Activated CD4-positive, alpha-beta T cell treated with anti-CD3 and anti-CD28 coated beads, Interleukin-2, amount 10 ng/mL, durations not matched to agents 7 days and 5 days (primary cell): ENCODE measurements around the gene GNB1L. TPM values are rescaled to one million over a fixed set of nuclear protein-coding genes. Genes with fewer than 3 reads are reported as not detected.

Source experiments
- CTCF ChIA-PET: fragments of 350-600 bp; sonication (Branson Sonifier 250); formaldehyde crosslinking; loops from one replicate; lab custom pipeline; 2021; ENCODE audit warnings: antibody characterized with exemption; lab: Charles Lee
- POLR2A ChIA-PET: fragments of 350-600 bp; sonication (Branson Sonifier 250); formaldehyde crosslinking; loops from one replicate; lab custom pipeline; 2021; ENCODE audit warnings: antibody characterized with exemption; lab: Charles Lee
- DNase-seq: peaks from one replicate; pipeline ENCODE4 v3.0.0-alpha.2; 2020
- H3K27ac Mint-ChIP-seq: one replicate; pipeline ENCODE4 v1.8.0; 2021; ENCODE audit warnings: mild to moderate bottlenecking, moderate library complexity, mixed read lengths
- H3K27me3 Mint-ChIP-seq: one replicate; pipeline ENCODE4 v1.8.0; 2021; ENCODE audit warnings: mixed read lengths
- H3K36me3 Mint-ChIP-seq: one replicate; pipeline ENCODE4 v1.8.0; 2021; ENCODE audit warnings: low read depth, mixed read lengths
- H3K4me1 Mint-ChIP-seq: one replicate; pipeline ENCODE4 v1.8.0; 2021; ENCODE audit warnings: mixed read lengths
- H3K4me3 Mint-ChIP-seq: one replicate; pipeline ENCODE4 v1.8.0; 2021; ENCODE audit warnings: mild to moderate bottlenecking, moderate library complexity, mixed read lengths
- H3K9me3 Mint-ChIP-seq: one replicate; pipeline ENCODE4 v1.8.0; 2021; ENCODE audit warnings: mixed read lengths
- total RNA-seq, 2 experiments: library from RNA; stranded (reverse); gene quantifications; one replicate each; pipeline ENCODE4 v1.2.3, GENCODE V29; 2021

GNB1L gene
- total RNA-seq, 2 experiments from 2014 or later, result 5.3 to 7.3 TPM

DNA sequence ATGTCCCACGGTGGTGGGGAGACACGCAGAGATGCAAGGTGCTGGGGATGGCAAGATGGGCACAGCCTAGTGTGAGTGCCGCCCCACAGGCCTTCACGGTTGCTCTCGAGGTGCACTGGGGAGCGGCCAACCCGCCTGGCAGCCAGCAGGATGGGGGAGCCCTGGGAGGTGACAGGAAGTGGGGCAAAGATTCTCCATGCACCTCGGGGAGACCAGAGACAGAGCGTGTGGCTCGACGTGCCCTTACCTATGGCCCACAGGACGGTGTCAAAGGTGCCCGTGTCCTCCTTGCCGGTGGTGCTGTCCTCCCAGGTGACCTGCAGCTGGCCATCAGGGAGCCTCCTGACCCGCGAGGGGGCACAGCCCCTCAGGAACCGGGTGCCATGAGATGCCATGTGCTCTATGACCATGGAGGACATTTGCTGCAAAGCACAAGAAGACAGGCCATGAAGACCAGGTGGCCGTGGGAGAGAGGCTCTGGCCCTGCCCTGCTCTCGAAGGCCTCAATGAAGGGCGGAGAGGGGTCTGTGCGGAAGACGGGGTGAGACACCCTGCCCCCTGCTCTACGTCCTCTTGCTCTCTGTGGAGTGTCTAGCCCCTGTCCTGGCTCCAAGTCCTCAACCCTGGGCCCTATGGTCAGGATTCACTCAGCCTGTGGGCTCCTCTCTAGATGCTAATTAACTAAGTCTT is 40.6 kb upstream of the GNB1L start:
- Mint-ChIP-seq H3K27me3 (no peaks in the 10 kb centered on the region), H3K36me3 (peaks cover 2% of the 10 kb centered on the region), H3K4me3 (no peak overlapping the region), H3K4me1 (peaks cover 58% of the 10 kb centered on the region), H3K9me3 (no peaks in the 10 kb centered on the region), H3K27ac (peak overlapping the region; percentile 19)
- DNase-seq, result no peak
- POLR2A ChIA-PET, result no interaction called here
- CTCF ChIA-PET, result no interaction called here

DNA sequence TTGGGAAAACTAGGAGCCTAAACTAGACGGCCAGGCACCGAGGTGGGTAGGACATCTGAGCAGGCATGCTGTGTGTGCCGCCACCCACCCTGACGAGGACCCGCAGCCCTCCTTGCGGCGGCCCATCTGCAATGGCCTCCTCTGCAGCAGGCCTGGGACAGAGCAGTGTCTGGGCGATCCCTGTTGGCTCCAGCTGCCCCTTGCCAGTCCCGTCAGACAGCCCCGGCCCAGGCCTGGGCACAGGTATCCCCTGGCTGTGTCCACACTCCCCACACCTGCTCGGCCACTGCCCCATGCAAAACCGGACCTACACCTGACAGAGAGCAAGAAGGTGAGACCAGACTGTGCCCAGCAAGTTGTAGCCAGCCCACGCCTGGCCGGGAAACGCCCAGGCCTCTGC is 38.7 kb upstream of the GNB1L start:
- H3K27me3 Mint-ChIP-seq, result no peaks in the 10 kb centered on the region
- peaks cover 2% of the 10 kb centered on the region for H3K36me3 Mint-ChIP-seq
- no peaks in the 10 kb centered on the region for H3K9me3 Mint-ChIP-seq
- H3K4me1 Mint-ChIP-seq, result peaks cover 65% of the 10 kb centered on the region
- POLR2A ChIA-PET, result no interaction called here
- no peak overlapping the region for H3K4me3 Mint-ChIP-seq
- DNase-seq, result no peak
- CTCF ChIA-PET, result no interaction called here
- no peak overlapping the region for H3K27ac Mint-ChIP-seq

GRCh38 chr22:19892925-19893324 is 38.3 kb upstream of the GNB1L start:
- Mint-ChIP-seq H3K36me3 (peaks cover 2% of the 10 kb centered on the region), H3K27ac (peak overlapping the region; percentile 93), H3K27me3 (no peaks in the 10 kb centered on the region), H3K4me1 (peaks cover 65% of the 10 kb centered on the region), H3K4me3 (no peak overlapping the region), H3K9me3 (no peaks in the 10 kb centered on the region)
- no peak for DNase-seq
- POLR2A ChIA-PET, result no interaction called here
- CTCF ChIA-PET, result interaction anchor here (1.2 kb wide), 1 partner anchor 9 kb away, joined by 3 read pairs; no protein-coding TSS in a partner anchor

DNA sequence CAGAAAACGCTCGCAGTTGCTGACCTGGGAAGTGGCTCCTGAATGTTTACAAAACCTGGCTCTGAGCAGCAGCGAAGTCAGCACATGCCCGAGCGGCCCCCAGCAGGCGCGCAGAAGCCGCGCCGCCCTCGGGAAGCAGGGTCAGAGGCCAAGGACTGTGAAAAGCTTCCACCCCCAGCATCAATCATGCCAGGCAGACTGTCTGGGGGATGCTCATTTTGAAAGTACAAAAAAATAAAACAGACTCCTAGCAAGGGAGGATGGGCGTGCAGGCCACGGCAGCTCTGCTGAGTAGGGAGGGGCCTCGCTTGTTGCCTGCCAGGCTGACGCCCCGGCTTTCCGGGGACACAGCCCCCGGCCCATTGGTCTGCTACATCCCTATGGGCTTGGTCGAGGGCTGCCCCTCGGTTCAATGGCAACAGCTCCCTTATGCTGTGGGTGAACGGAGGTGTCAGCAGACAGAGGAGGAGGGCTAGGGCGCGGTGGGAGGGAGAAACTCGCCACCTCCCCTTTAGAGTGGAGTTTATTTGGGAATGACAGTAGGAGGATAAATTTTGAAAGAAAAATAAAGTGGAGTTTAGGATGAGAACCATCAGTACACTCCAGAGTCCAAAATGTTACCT is 37.7 kb upstream of the GNB1L start:
- CTCF ChIA-PET, result interaction anchor here (1.0 to 1.2 kb wide), 4 partner anchors 9 to 173 kb away, joined by 3 read pairs; no protein-coding TSS in a partner anchor
- Mint-ChIP-seq H3K4me1 (peaks cover 68% of the 10 kb centered on the region), H3K9me3 (no peaks in the 10 kb centered on the region), H3K36me3 (peaks cover 2% of the 10 kb centered on the region), H3K27me3 (no peaks in the 10 kb centered on the region), H3K27ac (peak overlapping the region; percentile 93), H3K4me3 (peak overlapping the region; percentile 62)
- POLR2A ChIA-PET, result interaction anchor here (0.7 kb wide), 1 partner anchor 262 kb away, joined by 4 read pairs; no protein-coding TSS in a partner anchor
- DNase-seq, result peak; percentile 53

DNA sequence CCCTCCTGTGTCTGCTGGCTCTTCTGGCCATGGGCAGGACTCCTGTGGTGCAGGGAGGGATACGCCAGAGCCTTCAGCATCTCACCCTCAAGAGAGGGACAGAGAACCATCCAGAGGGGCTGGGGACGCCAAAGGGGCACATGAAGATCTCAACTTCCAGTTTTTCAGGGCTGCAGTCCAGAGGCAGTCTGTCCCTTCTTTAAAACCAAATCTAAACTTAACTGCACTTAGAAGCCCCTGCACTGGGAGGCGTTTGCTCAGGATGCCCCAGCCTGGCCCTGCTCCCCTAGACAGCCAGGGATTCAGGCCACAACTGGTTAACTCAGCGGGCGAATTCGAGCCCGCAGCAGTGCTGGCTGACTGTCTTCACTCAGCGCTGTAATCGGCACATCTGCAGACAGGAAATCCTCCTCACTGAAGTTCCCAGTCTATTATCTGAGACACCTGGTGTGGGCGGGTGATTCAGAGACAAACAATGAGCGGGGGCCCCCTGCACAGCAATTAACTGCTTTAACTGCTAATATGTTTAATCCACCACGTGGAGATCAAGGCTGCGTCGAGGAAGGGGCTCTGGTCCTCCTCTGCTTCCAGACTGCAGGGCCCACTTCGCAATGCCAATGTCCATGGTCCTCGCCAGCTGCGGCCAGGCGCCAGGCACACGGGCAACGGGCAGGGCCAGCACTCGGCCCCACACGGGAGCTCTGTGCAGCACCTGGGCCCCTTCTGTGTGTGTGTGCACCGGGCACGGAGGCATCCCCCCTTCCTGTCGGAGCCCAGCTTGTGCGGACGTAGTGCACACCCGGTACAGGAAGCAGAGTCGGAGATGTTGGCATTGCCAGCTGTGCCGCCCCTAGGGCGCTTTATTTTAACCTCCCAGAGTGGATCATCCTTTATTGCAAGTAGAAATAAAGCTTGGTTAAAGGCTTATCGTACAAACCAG is 36.9 kb upstream of the GNB1L start:
- H3K4me3 Mint-ChIP-seq, result peak overlapping the region; percentile 62
- no peaks in the 10 kb centered on the region for H3K27me3 Mint-ChIP-seq
- DNase-seq, result peak; percentile 81
- POLR2A ChIA-PET, result interaction anchor here (0.7 kb wide), 1 partner anchor 262 kb away, joined by 4 read pairs; no protein-coding TSS in a partner anchor
- peaks cover 2% of the 10 kb centered on the region for H3K36me3 Mint-ChIP-seq
- peak overlapping the region; percentile 93 for H3K27ac Mint-ChIP-seq
- no peaks in the 10 kb centered on the region for H3K9me3 Mint-ChIP-seq
- CTCF ChIA-PET, result interaction anchor here (1.0 to 1.3 kb wide), 6 partner anchors 10 to 172 kb away, joined by 3 to 4 read pairs (median 3); no protein-coding TSS in a partner anchor
- H3K4me1 Mint-ChIP-seq, result peaks cover 72% of the 10 kb centered on the region

DNA sequence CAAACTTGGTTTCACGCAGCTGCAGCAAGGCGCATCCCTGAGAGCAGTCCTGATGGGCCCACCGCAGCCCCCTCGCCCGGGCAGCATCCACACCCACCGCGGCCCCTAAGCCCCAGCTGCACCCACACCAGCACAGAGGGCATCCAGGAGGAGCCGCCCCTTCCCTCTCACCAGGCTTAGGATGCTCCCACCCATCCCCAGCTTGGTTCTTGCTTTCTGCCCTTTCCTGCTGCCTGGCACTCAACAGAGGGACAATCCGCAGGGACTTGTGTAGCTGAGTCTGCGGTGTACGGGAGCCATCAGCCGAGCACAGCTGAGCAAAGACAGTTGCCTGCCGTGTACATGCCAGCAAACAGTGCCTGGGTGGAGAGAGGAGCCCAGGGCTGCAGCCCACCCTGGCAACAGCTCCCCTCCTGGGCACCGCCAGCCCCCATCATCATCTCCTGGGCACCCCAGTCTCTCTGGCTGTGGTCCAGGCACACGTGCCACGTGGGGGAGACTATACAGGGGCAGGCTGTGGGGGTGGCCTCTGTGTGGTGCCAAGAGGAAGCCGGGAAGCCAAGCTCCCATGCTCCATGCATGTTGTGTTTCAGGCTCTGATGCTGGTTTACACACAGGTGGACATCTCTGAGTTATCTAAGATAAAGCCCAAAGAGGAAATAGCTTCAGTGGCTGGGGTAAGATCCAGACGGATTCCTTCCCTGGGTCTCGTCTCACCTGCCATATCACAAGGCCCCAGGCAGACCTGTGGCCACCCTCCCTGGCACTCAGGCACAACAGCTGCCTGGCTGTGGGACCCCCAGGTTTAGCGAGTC is 36.0 kb upstream of the GNB1L start:
- no peaks in the 10 kb centered on the region for H3K27me3 Mint-ChIP-seq
- CTCF ChIA-PET, result interaction anchor here (0.5 to 2.0 kb wide), 6 partner anchors 12 to 160 kb away, joined by 3 to 11 read pairs (median 4); no protein-coding TSS in a partner anchor
- peaks cover 4% of the 10 kb centered on the region for H3K36me3 Mint-ChIP-seq
- POLR2A ChIA-PET, result no interaction called here
- peaks cover 71% of the 10 kb centered on the region for H3K4me1 Mint-ChIP-seq
- H3K27ac Mint-ChIP-seq, result peak overlapping the region; percentile 93
- H3K4me3 Mint-ChIP-seq, result no peak overlapping the region
- H3K9me3 Mint-ChIP-seq, result no peaks in the 10 kb centered on the region
- DNase-seq, result no peak

DNA sequence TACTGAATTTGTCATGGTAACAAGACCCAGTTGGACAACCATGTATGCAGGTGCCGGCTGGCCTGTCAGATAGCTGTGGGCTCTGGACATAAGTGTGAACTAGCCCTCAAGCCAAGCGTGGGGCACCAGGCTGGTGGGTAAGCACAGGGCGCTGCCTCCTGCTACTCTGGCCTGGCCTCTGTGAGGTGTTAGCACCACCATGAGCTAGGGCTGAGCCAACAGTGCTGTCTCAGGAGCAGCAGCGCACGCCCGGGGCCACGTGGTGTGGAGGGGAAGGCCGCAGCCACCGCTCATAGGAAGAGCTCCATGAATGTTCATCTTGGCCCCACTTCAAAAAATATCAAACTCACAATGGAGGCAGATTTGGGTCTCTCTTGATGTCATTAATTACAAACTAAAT is 35.3 kb upstream of the GNB1L start:
- DNase-seq, result no peak
- POLR2A ChIA-PET, result no interaction called here
- H3K9me3 Mint-ChIP-seq, result no peaks in the 10 kb centered on the region
- CTCF ChIA-PET, result interaction anchor here (0.5 to 2.0 kb wide), 3 partner anchors 16 to 160 kb away, joined by 3 to 11 read pairs (median 7); no protein-coding TSS in a partner anchor
- H3K36me3 Mint-ChIP-seq, result peaks cover 6% of the 10 kb centered on the region
- H3K4me1 Mint-ChIP-seq, result peaks cover 67% of the 10 kb centered on the region
- H3K4me3 Mint-ChIP-seq, result no peak overlapping the region
- no peaks in the 10 kb centered on the region for H3K27me3 Mint-ChIP-seq
- H3K27ac Mint-ChIP-seq, result peak overlapping the region; percentile 78

DNA sequence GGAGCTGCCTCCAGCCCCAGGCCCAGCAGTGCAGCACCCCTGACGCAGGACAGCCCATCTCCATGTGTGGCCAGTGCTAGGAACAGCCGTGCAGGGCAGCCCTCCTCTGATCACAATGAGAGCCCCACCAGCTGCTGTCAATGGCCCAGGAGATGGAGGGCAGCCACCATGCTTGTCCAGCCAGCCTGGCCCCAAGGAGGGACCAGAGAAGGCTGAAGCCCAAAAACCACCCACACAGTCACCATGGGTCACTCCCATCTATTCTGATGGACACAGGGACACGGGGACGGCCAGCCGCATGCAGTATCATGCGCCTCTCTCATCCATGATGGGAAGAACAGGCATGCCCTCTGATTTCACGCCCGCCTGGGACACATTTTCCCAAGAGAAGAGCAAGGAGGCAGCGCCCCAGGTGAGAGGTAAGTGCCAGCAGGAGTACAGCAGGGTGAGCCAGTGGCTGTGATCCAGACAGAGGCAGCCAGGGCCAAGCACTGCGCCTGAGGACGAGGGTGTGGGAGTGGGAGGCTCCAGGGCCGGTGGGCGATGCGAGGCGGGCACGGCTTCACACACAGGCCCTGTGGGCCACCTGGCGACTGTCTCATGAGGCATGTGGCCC is 33.6 kb upstream of the GNB1L start:
- H3K9me3 Mint-ChIP-seq, result no peaks in the 10 kb centered on the region
- peak overlapping the region; percentile 31 for H3K27ac Mint-ChIP-seq
- no peaks in the 10 kb centered on the region for H3K27me3 Mint-ChIP-seq
- no peak for DNase-seq
- H3K4me3 Mint-ChIP-seq, result no peak overlapping the region
- POLR2A ChIA-PET, result no interaction called here
- CTCF ChIA-PET, result interaction anchor here (0.9 to 1.3 kb wide), 3 partner anchors 8 to 157 kb away, joined by 3 to 4 read pairs (median 3); no protein-coding TSS in a partner anchor
- peaks cover 55% of the 10 kb centered on the region for H3K4me1 Mint-ChIP-seq
- H3K36me3 Mint-ChIP-seq, result peaks cover 3% of the 10 kb centered on the region

GRCh38 chr22:19887256-19887985 is 32.7 kb upstream of the GNB1L start:
- Mint-ChIP-seq H3K27me3 (no peaks in the 10 kb centered on the region), H3K36me3 (peaks cover 3% of the 10 kb centered on the region), H3K4me3 (no peak overlapping the region), H3K4me1 (peaks cover 48% of the 10 kb centered on the region), H3K9me3 (no peaks in the 10 kb centered on the region), H3K27ac (peak overlapping the region; percentile 67)
- ChIA-PET POLR2A (interaction anchor here (1.1 kb wide), 1 partner anchor 32 kb away, joined by 3 read pairs; no protein-coding TSS in a partner anchor), CTCF (interaction anchor here (0.9 to 1.4 kb wide), 6 partner anchors 9 to 157 kb away, joined by 3 to 5 read pairs (median 4); no protein-coding TSS in a partner anchor)
- DNase-seq, result no peak

DNA sequence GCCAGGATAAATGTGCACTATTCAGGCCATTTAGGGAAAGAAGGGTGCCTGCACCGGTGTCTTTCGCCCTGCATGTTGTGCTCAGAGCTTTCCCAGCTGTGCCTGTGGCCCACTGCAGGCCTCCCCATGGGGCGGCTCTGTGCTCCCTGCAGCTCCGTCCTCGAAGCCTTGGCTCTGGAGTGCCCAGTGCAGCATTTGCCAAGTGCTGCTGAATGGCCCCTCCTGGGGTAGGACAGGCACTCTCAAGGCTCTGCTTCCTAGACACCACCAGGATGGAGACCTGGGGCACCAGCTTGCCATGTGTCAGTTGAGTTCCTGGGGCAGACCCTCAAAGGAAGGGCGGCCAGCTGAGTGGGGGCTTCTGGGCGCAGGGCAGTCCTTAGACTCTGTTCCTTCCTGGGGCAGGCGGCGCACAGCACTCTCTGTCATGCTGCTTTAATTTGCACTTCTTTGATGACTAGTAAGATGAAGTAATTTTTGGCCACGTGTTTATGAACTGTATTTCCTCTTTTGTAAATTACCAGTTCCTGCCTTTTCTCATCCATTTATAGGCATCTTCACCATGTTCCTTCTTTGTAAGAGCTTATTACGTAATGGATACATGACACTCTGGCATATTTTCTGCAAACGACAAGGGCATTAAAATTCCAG is 32.1 kb upstream of the GNB1L start:
- no peak overlapping the region for H3K4me3 Mint-ChIP-seq

More for the DNA sequence above, 32.1 kb upstream of the GNB1L start:
- H3K27me3 Mint-ChIP-seq, result no peaks in the 10 kb centered on the region
- H3K4me1 Mint-ChIP-seq, result peaks cover 41% of the 10 kb centered on the region
- peak; percentile 27 for DNase-seq
- ChIA-PET POLR2A (interaction anchor here (1.1 kb wide), 1 partner anchor 31 kb away, joined by 3 read pairs; no protein-coding TSS in a partner anchor), CTCF (interaction anchor here (0.9 to 1.4 kb wide), 6 partner anchors 10 to 156 kb away, joined by 3 to 5 read pairs (median 4); no protein-coding TSS in a partner anchor)
- peaks cover 3% of the 10 kb centered on the region for H3K36me3 Mint-ChIP-seq
- H3K27ac Mint-ChIP-seq, result peak overlapping the region; percentile 67
- H3K9me3 Mint-ChIP-seq, result no peaks in the 10 kb centered on the region
